HCT116 (cell line): ENCODE data around the gene HILPDA. TPM values are rescaled to one million over a fixed set of nuclear protein-coding genes. Genes with fewer than 3 reads are reported as not detected.

Experiments
- ATAC-seq: fragments of 200-7000 bp; cut with Tn5 transposase; 2 replicates; pipeline ENCODE4 v1.9.1; 2020; ENCODE audit warnings: mild to moderate bottlenecking, moderate library complexity
- BruUV-seq: library from RNA; stranded (reverse); fragments of 400-500 nt; replicated peaks from 2 replicates; lab custom pipeline; 2021; lab: Mats Ljungman, UMichigan
- CTCF ChIA-PET: fragments of 300-600 bp; sonication (Branson Sonifier 250); formaldehyde crosslinking; loops from one replicate; lab custom pipeline; 2021; ENCODE audit warnings: antibody characterized with exemption; lab: Charles Lee
- POLR2A ChIA-PET: fragments of 300-600, 350-600 bp; sonication (Branson Sonifier 250); formaldehyde crosslinking; loops from one replicate; lab custom pipeline; 2021; ENCODE audit warnings: antibody characterized with exemption; lab: Charles Lee
- RAD21 ChIA-PET, 2 experiments: fragments of 300-600 bp; sonication (Branson Sonifier 250); formaldehyde crosslinking; loops; one replicate each; lab custom pipeline; 2023; ENCODE audit warnings: low total read pairs in 2 of 2; ENCODE audit not compliant: uncharacterized antibody in 2 of 2, unreplicated experiment in 2 of 2, low non-redundant PET in 1 of 2; lab: Charles Lee
- DNase-seq: peaks from one replicate; pipeline ENCODE4 v3.0.0-alpha.2; 2010; ENCODE audit warnings: low read depth, low spot score
- H2AFZ ChIP-seq: fragments of 200-600 bp; shearing (Covaris generic), sonication (generic); 2 replicates; pipeline ENCODE4 v1.6.1; 2017; ENCODE audit warnings: low read depth, mixed run types, mixed read lengths, antibody characterized with exemption, low read length; ENCODE audit not compliant: poor library complexity, severe bottlenecking
- H3K27ac ChIP-seq: 2 replicates; pipeline ENCODE4 v1.5.1; 2012; ENCODE audit warnings: low read depth, low read length
- H3K27me3 ChIP-seq: fragments of 200-600 bp; sonication (generic); 2 replicates; pipeline ENCODE4 v1.6.1; 2016; ENCODE audit warnings: mixed run types, low read length, mixed read lengths; ENCODE audit not compliant: insufficient read depth
- H3K36me3 ChIP-seq, 2 experiments: fragments of 200-500 bp in 1 of 2; fragments of 200-600 bp in 1 of 2; sonication (Bioruptor generic) in 1 of 2; sonication (generic) in 1 of 2; 2 replicates each; pipeline versions ENCODE4 v1.5.1 to v1.6.1; 2014 to 2016; ENCODE audit warnings: low read length in 2 of 2, inconsistent platforms in 1 of 2, mixed read lengths in 1 of 2, mixed run types in 1 of 2; ENCODE audit not compliant: insufficient read depth in 2 of 2, control insufficient read depth in 1 of 2
- H3K4me1 ChIP-seq, 2 experiments: fragments of 200-600 bp in 1 of 2; sonication (generic) in 1 of 2; 2 replicates each; pipeline versions ENCODE4 v1.5.1 to v1.6.1; 2012 to 2017; ENCODE audit warnings: low read length in 2 of 2, inconsistent platforms in 1 of 2, mild to moderate bottlenecking in 1 of 2, mixed read lengths in 1 of 2, mixed run types in 1 of 2, moderate library complexity in 1 of 2; ENCODE audit not compliant: insufficient read depth in 2 of 2, control insufficient read depth in 1 of 2
- H3K4me2 ChIP-seq: fragments of 200-600 bp; sonication (generic); 2 replicates; pipeline ENCODE4 v1.6.1; 2017; ENCODE audit warnings: mixed run types, low read length, mixed read lengths
- H3K4me3 ChIP-seq, 2 experiments: fragments of 200-600 bp in 1 of 2; sonication (generic) in 1 of 2; replicated peaks in 1 of 2; 2 replicates each; pipeline ENCODE4 v1.5.1; 2011 to 2016; ENCODE audit warnings: low read length in 2 of 2, control low read depth in 1 of 2, low read depth in 1 of 2, mild to moderate bottlenecking in 1 of 2, mixed read lengths in 1 of 2, mixed run types in 1 of 2
- H3K79me2 ChIP-seq: fragments of 200-600 bp; sonication (generic); 2 replicates; pipeline ENCODE4 v1.6.1; 2017; ENCODE audit warnings: mild to moderate bottlenecking, mixed run types, low read length, moderate library complexity, mixed read lengths; ENCODE audit not compliant: insufficient read depth
- H3K9ac ChIP-seq: fragments of 200-600 bp; sonication (generic); 2 replicates; pipeline ENCODE4 v1.6.1; 2016; ENCODE audit warnings: low read length, mixed read lengths
- H3K9me2 ChIP-seq: fragments of 200-600 bp; sonication (generic), shearing (Covaris generic); 2 replicates; pipeline ENCODE4 v1.6.1; 2017; ENCODE audit warnings: mixed run types, mild to moderate bottlenecking, moderate library complexity; ENCODE audit not compliant: insufficient read depth
- H3K9me3 ChIP-seq, 2 experiments: fragments of 200-500 bp in 1 of 2; fragments of 200-600 bp in 1 of 2; sonication (Bioruptor generic) in 1 of 2; sonication (generic) in 1 of 2; 2 replicates each; pipeline ENCODE4 v1.6.1; 2014 to 2017; ENCODE audit warnings: low read length in 2 of 2, mixed read lengths in 2 of 2, inconsistent platforms in 1 of 2, low read depth in 1 of 2, mild to moderate bottlenecking in 1 of 2, mixed run types in 1 of 2, moderate library complexity in 1 of 2; ENCODE audit not compliant: control insufficient read depth in 1 of 2, insufficient read depth in 1 of 2
- H4K20me1 ChIP-seq: fragments of 200-600 bp; sonication (generic), shearing (Covaris generic); 2 replicates; pipeline ENCODE4 v1.6.1; 2017; ENCODE audit warnings: mixed run types, mild to moderate bottlenecking, moderate library complexity; ENCODE audit not compliant: insufficient read depth
- CEBPB ChIP-seq: IDR thresholded peaks from 2 replicates; pipeline ENCODE4 v1.6.1; 2012; ENCODE audit warnings: low read depth
- EGR1 ChIP-seq: IDR thresholded peaks from 2 replicates; pipeline ENCODE4 v1.6.1; 2012; ENCODE audit warnings: low read depth
- EZH2 ChIP-seq: fragments of 200-600 bp; sonication (generic); IDR thresholded peaks from 2 replicates; pipeline ENCODE4 v1.6.1; 2017; ENCODE audit warnings: antibody characterized with exemption, mixed run types
- EZH2phosphoT487 ChIP-seq: fragments of 200-600 bp; IDR thresholded peaks from 2 replicates; pipeline ENCODE4 v1.6.1; 2018; ENCODE audit warnings: antibody characterized with exemption, borderline replicate concordance
- JUND ChIP-seq: IDR thresholded peaks from 2 replicates; pipeline ENCODE4 v1.6.1; 2012
- POLR2A ChIP-seq: IDR thresholded peaks from 2 replicates; pipeline ENCODE4 v1.7.0; 2011; ENCODE audit warnings: borderline replicate concordance; ENCODE audit not compliant: insufficient read depth, insufficient read length; ENCODE audit errors: extremely low read depth
- POLR2AphosphoS5 ChIP-seq: IDR thresholded peaks from 2 replicates; pipeline ENCODE4 v1.6.1; 2011; ENCODE audit warnings: mild to moderate bottlenecking, low read depth, low read length, moderate library complexity
- SIN3A ChIP-seq: IDR thresholded peaks from 2 replicates; pipeline ENCODE4 v1.6.1; 2012; ENCODE audit warnings: low read depth
- SP1 ChIP-seq: IDR thresholded peaks from 2 replicates; pipeline ENCODE4 v1.6.1; 2012; ENCODE audit warnings: low read depth
- SRF ChIP-seq: IDR thresholded peaks from 2 replicates; pipeline ENCODE4 v1.6.1; 2012; ENCODE audit warnings: low read depth
- YY1 ChIP-seq: IDR thresholded peaks from 2 replicates; pipeline ENCODE4 v1.6.1; 2011; ENCODE audit warnings: low read length, low read depth, moderate library complexity, mild to moderate bottlenecking; ENCODE audit not compliant: insufficient replicate concordance; ENCODE audit errors: extremely low read depth
- intact Hi-C: fragments of 100-400 bp; cut with micrococcal nuclease; formaldehyde crosslinking; loops from 2 replicates; pipeline ENCODE4 v1.10.0; 2022
- total RNA-seq: library from RNA; stranded (reverse); gene quantifications from one replicate; pipeline ENCODE4 v1.2.1, GENCODE V29; 2021; ENCODE audit not compliant: unreplicated experiment

HILPDA gene
- total RNA-seq, 1 experiment from 2014 or later: 32.8 TPM

DNA sequence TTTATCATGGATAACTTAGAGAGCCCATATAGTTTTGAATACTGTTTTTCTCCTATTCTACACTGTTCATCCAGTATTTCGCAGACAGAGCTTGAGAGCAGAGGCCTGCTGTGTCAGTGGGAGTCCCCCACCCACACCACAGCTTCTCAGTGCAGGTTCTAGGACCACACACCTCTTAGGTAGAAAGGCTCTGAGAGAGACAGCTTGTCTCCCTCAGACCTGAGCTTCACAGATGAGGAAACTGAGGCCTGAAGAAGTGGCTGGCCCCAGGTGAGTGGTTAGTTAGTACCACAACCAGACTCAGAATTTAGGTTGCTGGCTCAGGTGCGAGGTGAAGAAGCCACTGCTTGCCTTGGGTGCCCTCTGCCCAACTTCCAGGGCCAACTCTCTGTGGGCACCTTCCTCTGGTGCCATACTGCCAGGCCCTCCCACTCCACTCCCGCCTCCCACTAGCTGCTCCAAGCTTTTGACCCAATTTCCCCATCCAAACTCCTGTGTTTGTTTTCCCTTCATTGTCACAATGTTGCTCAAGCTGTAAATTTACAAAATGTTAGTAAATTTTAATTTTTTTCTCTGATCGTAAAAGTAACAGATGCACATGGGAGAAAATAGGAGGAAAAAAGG lies 7.6 kb upstream of the HILPDA start:
- H3K36me3 ChIP-seq: no peaks in the 10 kb centered on the region
- DNase-seq (no peak), ATAC-seq (no peak)
- no TSS peak for BruUV-seq
- POLR2A ChIA-PET: no interaction called here
- H3K9me2 ChIP-seq: no peaks in the 10 kb centered on the region
- no peaks in the 10 kb centered on the region for H3K4me1 ChIP-seq
- no peaks in the 10 kb centered on the region for H4K20me1 ChIP-seq
- no peak for TF ChIP-seq SP1
- TF ChIP-seq, all 23 proteins: peak for 0
- Histone ChIP-seq H3K9ac (no peak overlapping the region), H3K4me3 (no peak overlapping the region), H3K79me2 (no peaks in the 10 kb centered on the region), H3K27me3 (0 out of 2 replicates have a peak, but pooled peaks cover 4% of the 10 kb centered on the region), H2AFZ (no peak overlapping the region), H3K9me3 (no peaks in the 10 kb centered on the region), H3K4me2 (no peak overlapping the region), H3K27ac (no peak overlapping the region)
- CTCF ChIA-PET: interaction anchor here (1.1 kb wide), 1 partner anchor 12 kb away, joined by 3 read pairs; no protein-coding TSS in a partner anchor
- RAD21 ChIA-PET: no interaction called here
- intact Hi-C loops: no loop called here

DNA sequence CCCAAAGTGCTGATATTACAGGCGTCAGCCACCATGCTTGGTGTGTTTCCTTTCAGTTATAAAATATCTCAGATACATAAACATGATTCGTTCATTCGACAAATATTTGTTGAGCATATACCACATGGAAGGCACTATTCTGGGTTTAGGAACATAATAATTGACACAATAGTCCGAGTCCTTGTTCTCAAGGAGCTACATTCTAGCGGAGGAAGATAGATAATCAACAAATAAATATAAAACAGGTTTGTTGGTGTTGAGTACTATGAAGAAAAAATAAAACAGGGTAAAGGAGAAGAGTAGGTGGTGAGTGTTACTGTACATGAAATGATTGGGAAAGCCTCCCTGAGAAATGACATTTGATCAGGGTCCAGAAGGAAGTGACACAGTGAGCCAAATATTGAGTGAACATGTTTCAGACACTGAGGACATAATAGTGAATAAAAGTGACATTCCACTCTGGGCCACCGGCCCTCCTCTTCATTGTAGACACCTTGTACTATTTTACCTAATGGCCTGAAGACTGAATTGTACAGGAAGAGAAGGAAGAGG lies 6.9 kb upstream of the HILPDA start:
- Histone ChIP-seq H4K20me1 (no peaks in the 10 kb centered on the region), H3K9ac (no peak overlapping the region), H3K27ac (no peak overlapping the region), H3K36me3 (no peaks in the 10 kb centered on the region), H3K4me3 (no peak overlapping the region), H3K4me2 (no peak overlapping the region), H2AFZ (no peak overlapping the region), H3K9me3 (no peaks in the 10 kb centered on the region), H3K4me1 (no peaks in the 10 kb centered on the region), H3K9me2 (no peaks in the 10 kb centered on the region), H3K79me2 (no peaks in the 10 kb centered on the region), H3K27me3 (0 out of 2 replicates have a peak, but pooled peaks cover 4% of the 10 kb centered on the region)
- CTCF ChIA-PET: interaction anchor here (1.1 kb wide), 1 partner anchor 11 kb away, joined by 3 read pairs; no protein-coding TSS in a partner anchor
- RAD21 ChIA-PET: no interaction called here
- DNase-seq: no peak
- intact Hi-C loops: no loop called here
- POLR2A ChIA-PET: no interaction called here
- BruUV-seq: no TSS peak
- no peak for TF ChIP-seq POLR2A
- no peak for TF ChIP-seq SIN3A
- no peak for TF ChIP-seq EZH2
- no peak for TF ChIP-seq EZH2phosphoT487
- TF ChIP-seq POLR2AphosphoS5: no peak
- TF ChIP-seq JUND: no peak
- no peak for TF ChIP-seq YY1
- no peak for TF ChIP-seq EGR1
- no peak for TF ChIP-seq SRF
- TF ChIP-seq CEBPB: no peak
- no peak for ATAC-seq
